DMS 273 (cell line): Measurements from ENCODE around the gene MTUS2.

Experiments used
- DNase-seq: peaks from one replicate; lab custom pipeline; 2025; ENCODE audit not compliant: unreplicated experiment; lab: John Stamatoyannopoulos, UW

Gene MTUS2

GRCh38 chr13:29515372-29515771, 695.2 kb downstream of the MTUS2 start:
- DNase-seq: no peak

DNA sequence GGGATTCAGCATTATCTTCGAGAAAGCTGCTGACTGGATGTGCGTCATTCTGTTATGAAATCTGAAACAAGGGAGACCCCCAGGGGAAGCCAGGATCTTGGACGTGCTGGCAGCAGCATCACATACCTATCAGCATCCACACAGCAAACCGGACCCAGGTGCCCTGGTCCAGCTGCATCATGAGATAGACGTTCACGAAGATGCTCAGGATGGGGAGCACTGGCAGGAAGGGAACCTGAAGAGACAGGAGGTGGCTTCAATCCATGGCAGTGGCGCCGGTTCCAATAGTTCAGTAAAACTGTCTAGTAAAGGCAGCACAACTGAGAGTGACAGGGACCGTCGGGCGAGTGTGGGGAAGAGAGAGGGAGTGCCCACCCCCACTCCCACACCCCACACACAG, 695.9 kb downstream of the MTUS2 start:
- DNase-seq: no peak

DNA sequence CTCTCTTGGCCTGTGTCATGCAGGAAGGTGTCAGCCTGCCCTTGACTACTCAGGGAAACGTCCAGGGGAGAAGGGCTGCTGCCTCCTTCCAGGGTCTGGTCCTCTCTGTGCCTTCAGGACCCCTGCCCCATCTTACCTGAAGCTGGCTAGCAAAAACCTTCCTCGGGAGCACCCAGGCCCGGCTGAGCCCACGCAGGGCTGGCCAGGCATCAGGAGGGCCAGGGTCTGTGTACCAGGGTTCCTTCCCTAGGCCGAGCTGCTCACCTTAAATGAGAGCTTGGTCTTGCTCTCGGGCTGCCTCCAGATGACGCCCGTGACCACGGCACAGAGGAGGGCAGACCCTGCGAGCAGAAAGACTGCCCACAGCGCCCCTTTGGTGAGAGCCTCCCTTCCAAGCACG, 696.7 kb downstream of the MTUS2 start:
- DNase-seq: no peak

- DNase-seq: no peak
Observed at GRCh38 chr13:29519921-29520320, 699.8 kb downstream of the MTUS2 start.

GRCh38 chr13:29520671-29521070, 700.5 kb downstream of the MTUS2 start:
- no peak for DNase-seq

DNA sequence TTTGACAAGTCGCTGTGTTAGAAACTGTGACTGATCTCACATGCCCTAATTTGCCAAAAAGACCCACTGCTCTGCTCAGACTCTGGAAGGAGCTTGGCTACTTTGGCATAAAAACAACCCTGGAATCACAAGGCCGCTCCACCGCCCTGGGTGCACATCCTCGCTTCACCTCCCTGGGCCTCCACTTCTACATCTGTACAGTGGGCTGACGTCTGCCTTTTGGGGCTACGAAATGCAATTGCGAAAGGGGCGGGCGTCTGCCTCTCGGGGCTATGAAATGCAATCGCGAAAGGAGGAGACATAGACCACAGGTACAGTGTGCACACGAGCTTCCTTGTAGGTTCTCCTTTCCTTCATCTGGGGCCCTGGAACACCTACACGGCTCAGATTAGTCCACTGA, 701.2 kb downstream of the MTUS2 start:
- no peak for DNase-seq

DNA sequence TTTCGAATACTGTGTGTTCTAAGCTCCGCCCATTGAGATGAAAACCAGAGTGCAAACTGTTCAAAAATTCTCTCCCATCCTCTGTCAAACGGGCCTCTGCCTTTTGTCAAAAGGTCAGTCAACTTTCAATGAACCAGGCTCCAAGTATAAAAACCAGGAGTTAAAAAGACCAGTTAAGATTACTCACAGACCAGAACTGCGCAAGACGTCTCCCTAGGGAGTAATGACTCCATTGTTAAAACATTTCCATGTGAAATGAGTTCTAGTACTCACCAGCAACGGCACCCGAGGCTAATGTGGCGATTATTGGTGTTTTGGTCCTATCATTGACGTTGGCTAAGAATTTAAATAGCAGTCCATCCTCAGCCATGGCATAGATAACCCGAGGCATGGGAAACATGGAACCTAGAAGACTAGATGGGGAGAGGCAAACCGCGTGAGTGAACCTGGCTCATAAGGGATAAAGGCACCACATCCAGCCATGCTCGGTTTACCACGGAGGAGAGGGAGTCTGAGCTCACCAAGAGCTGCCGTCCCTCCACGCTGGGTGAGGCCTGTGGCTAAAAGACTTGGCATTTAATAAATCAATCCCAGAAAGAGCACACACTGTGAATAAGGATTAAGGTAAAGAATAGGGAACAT, 702.0 kb downstream of the MTUS2 start:
- DNase-seq: no peak

DNA sequence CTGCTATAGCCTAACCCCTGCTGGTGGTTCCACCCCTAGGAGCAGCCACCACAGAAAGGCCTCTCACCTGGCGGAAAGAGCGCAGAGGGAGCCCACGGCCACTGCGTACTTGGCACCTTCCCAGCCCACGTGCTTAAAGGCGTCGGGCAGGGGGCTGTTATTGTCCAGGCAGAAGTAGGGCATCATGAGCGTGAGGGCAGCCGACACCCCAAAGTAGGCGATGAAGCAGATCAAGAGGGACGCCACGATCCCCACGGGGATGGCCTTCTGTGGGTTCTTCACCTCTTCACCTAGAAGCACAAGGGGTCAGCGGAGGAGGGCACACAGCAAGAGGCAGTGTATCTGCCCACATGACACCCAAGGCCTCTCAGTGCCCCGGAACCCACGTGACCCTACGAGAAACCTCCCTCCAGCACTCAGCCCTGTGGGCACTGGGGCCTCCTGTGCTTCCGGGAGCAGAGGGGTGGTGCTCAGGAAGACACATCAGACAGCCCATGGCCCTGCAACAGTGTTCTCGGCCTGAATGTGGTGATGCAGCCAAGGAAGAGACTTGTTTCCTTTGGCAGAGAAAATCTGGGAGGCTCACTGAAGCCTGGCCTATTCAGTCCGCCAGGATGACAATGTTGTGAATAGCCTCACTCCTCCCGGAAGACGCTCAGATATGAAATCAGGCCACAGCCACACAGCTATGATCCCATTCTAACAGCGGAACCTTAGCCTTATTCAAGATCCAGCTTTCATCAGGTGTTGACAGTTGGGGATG, 703.2 kb downstream of the MTUS2 start:
- DNase-seq: no peak

GRCh38 chr13:29524176-29524575, 704.0 kb downstream of the MTUS2 start:
- no peak for DNase-seq

GRCh38 chr13:29524641-29525040, 704.5 kb downstream of the MTUS2 start:
- no peak for DNase-seq

DNA sequence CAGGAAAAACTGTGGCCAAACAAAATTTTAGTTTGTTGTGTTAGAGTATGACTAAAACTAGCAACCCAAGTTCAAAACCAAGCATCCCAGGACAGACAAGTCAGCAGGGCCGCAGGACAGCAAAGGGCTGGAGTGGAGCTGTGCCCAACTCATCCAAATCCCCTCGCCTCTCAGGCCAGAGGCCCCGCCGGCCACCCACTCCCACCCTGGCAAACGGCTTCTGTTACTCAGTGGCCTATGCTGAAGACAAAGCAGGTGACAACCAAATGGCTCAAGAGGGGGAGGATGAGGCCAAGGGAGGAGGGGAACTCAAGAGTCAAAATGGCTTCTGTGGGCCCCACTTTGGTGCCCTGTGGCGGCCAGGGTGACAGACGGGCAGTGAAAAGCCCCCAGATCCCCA, 705.6 kb downstream of the MTUS2 start:
- no peak for DNase-seq

DNA sequence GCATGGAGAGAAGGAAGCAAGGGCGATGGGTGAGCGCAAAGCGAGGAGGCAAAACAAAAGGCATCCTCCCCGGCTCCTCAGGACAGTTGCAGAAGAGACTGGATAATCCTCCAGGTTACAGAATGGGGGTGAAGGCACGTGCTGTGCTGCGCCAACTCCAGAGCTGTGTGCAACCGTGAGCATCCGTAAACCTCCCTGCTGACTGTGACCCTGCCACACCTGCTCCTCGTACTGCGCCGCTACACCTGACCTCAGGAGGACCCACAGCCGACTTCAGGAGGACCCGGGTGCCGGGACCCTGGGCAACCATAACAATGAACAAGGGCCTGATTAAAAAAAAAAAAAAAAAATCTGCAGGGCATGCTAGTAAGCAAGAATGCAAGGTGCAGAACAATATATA, 706.6 kb downstream of the MTUS2 start:
- no peak for DNase-seq

GRCh38 chr13:29527511-29527910, 707.4 kb downstream of the MTUS2 start:
- DNase-seq: no peak

- no peak for DNase-seq
Observed at GRCh38 chr13:29527916-29528315, 707.8 kb downstream of the MTUS2 start.

- DNase-seq: no peak
Observed at GRCh38 chr13:29529754-29530153, 709.6 kb downstream of the MTUS2 start.

DNA sequence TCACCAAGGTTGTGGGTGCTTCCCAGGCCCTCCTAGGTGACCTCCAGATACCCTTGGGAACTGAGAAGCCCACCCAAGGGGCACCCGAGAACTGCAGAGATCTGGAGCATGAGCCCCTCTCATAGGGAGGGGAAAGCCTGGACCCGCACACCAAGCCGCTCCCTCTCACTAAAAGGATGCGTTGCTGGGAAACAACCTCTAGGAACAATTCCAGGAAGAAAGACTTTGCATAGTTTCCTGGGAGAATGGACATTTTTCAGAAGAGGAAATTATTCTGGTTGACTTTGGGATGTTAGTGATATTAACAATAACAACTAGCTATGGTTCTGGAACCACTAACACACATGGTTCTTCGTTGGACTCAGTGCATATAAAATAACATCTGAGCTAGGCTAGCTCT, 710.8 kb downstream of the MTUS2 start:
- DNase-seq: no peak

- DNase-seq: no peak
Observed at GRCh38 chr13:29532116-29532515, 712.0 kb downstream of the MTUS2 start.

DNA sequence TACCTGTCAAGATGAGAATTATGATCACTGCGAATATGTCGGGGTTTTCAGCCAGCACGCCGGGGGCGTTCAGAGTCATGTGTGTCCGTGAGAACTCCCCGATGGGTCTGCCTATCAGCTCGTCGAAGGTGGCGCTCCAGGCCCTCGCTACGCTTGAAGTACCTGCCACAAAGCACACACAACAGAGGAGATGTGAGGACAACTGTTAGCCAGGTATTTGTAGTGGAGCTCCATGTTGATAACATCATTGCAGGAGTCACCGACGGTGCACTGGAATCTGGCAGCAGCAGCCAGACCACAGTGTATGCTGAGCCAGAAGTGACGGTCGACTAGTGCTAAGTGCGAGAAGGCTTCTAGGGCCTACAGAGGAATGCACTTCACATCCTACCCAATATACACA, 712.7 kb downstream of the MTUS2 start:
- no peak for DNase-seq

- DNase-seq: no peak
Observed at GRCh38 chr13:29534083-29534482, 713.9 kb downstream of the MTUS2 start.

- DNase-seq: no peak
Observed at GRCh38 chr13:29535663-29536655, 715.8 kb downstream of the MTUS2 start.

GRCh38 chr13:29536853-29537252, 716.7 kb downstream of the MTUS2 start:
- DNase-seq: no peak
